Subcutaneous adipose tissue (tissue), 4 donors: ENCODE data around the gene SLC17A5. TPM values are rescaled to one million over a fixed set of nuclear protein-coding genes. Genes with fewer than 3 reads are reported as not detected.

Experiments used
- total RNA-seq, 4 donors: library from RNA; depleted of rRNA; stranded (reverse); fragments of >200 nt; gene quantifications; one replicate each; pipeline ENCODE4 v1.1.0, GENCODE V29; 2016
- TF ChIP-seq, protein P1 (sequence below): fragments of 450-650 bp; IDR thresholded peaks from one replicate; pipeline ENCODE4 v1.5.1; 2016; ENCODE audit warnings: low read depth, mild to moderate bottlenecking, control low read depth, antibody characterized with exemption, moderate library complexity

Gene SLC17A5, protein sequence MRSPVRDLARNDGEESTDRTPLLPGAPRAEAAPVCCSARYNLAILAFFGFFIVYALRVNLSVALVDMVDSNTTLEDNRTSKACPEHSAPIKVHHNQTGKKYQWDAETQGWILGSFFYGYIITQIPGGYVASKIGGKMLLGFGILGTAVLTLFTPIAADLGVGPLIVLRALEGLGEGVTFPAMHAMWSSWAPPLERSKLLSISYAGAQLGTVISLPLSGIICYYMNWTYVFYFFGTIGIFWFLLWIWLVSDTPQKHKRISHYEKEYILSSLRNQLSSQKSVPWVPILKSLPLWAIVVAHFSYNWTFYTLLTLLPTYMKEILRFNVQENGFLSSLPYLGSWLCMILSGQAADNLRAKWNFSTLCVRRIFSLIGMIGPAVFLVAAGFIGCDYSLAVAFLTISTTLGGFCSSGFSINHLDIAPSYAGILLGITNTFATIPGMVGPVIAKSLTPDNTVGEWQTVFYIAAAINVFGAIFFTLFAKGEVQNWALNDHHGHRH
- total RNA-seq: 10 to 100 TPM; 16.0 to 55.4 (median 29.5) TPM

DNA sequence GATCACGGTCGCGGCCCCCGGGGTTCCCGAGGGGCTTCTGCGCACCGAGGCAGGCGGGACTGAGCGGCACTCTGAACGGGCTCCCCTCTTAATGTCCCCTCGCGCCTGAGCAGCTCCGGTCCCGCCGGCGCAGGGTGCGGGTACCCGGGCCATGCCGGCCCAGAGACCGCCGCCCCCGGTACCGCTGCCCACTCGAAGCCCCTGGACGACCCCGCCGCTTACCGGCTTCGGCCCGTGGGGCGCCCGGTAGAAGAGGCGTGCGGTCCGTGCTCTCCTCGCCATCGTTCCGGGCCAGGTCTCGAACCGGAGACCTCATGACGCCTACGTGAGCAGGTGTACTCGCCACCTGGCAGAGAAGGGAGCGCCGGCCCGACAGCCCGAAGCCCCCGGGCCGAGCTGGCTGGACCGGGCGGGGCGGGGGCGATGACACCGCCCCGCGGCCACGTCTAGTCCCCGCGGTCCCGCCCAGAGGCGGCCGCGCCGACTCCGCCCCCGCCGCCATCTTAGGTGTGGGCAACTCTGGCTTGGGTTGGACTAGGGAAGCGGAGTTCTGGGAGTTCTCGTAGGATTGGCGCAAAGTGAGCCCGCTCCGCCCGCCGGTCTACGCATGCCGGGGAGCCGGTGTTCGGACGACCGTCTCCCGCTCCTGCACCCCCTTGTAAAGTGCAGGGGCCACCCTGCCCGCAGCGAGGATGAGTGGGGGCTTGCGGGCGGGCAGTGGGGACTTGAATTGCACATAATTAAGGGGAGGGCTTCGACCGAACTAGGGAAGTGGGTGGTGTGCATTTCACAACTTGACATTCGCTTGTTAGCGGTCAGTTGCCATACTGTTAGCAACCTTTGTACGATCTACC is at the start of gene SLC17A5:
Gene SLC17A5, minus strand, starts transcription at position 422 of the 854 bp plus-strand sequence. Its CDS starts 106 bp downstream, at position 316.
- TF ChIP-seq, protein P1, sequence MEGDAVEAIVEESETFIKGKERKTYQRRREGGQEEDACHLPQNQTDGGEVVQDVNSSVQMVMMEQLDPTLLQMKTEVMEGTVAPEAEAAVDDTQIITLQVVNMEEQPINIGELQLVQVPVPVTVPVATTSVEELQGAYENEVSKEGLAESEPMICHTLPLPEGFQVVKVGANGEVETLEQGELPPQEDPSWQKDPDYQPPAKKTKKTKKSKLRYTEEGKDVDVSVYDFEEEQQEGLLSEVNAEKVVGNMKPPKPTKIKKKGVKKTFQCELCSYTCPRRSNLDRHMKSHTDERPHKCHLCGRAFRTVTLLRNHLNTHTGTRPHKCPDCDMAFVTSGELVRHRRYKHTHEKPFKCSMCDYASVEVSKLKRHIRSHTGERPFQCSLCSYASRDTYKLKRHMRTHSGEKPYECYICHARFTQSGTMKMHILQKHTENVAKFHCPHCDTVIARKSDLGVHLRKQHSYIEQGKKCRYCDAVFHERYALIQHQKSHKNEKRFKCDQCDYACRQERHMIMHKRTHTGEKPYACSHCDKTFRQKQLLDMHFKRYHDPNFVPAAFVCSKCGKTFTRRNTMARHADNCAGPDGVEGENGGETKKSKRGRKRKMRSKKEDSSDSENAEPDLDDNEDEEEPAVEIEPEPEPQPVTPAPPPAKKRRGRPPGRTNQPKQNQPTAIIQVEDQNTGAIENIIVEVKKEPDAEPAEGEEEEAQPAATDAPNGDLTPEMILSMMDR: no peak

GRCh38 chr6:73703466-73703865 is 49.7 kb upstream of the SLC17A5 start:
- TF ChIP-seq, protein P1: no peak

DNA sequence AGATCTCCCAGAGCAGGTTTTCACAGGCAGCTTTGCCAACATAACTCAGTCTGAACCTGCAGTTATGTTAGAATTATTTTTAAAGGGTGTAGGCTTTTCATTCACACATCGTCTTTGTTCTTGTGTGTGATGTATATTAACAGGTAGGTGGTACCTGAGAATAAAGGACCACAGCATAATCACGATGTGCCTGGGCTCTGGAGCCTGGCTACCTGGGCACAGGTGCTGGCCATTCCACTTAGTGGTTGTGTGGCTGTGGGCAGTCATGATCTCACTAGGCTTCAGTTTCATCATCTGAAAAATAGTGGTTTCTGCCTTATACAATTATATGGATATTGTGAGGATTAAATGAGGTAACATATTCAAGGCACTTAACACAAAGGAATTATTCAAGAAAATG is 48.7 kb upstream of the SLC17A5 start:
- TF ChIP-seq, protein P1: no peak

GRCh38 chr6:73699676-73700459 is 46.1 kb upstream of the SLC17A5 start:
- TF ChIP-seq, protein P1: no peak

- TF ChIP-seq, protein P1: no peak
Observed at GRCh38 chr6:73696966-73697655, 43.3 kb upstream of the SLC17A5 start.

GRCh38 chr6:73695619-73696421 is 42.0 kb upstream of the SLC17A5 start, which contains the start of gene CD109:
TSS of gene CD109 (plus strand) at chr6:73696203. CDS start at chr6:73696216, 13 bp downstream.
- TF ChIP-seq, protein P1: no peak
